ENCODE data around the gene NCF4. TPM values are rescaled to one million over a fixed set of nuclear protein-coding genes. Genes with fewer than 3 reads are reported as not detected.

Gene NCF4
- total and polyA plus RNA-seq, 4 donors = 6.5 to 42.4 (median 27.2) TPM

- 82% methylated on average over 6 of the region's 6 CpGs for WGBS, 2 donors
- Histone ChIP-seq H3K27ac (ENCODE audit: low read depth in 1 of 2, low read length in 2 of 2) (no peak overlapping the region), H3K4me3 (ENCODE audit: low read length in 2 of 2) (no peak overlapping the region), H3K27me3 (ENCODE audit: control insufficient read depth in 1 of 2, insufficient read depth in 2 of 2, low read length in 1 of 2) (no peaks in the 10 kb centered on the region), H3K36me3 (ENCODE audit: control insufficient read depth in 1 of 2, insufficient read depth in 2 of 2, low read length in 1 of 2) (no peaks in the 10 kb centered on the region), H3K9me3 (ENCODE audit: control insufficient read depth, low read length) (no peaks in the 10 kb centered on the region), H3K4me1 (ENCODE audit: control insufficient read depth in 1 of 2, insufficient read depth in 2 of 2, low read length in 2 of 2) (no peaks in the 10 kb centered on the region)
- DNase-seq (no peak), ATAC-seq (ENCODE audit: low FRiP score) (no peak)
- intact Hi-C loops (cut with DNase I) = no loop called here
These were observed 65.5 kb downstream of the NCF4 start for GRCh38 chr22:36926309-36926708.

DNA sequence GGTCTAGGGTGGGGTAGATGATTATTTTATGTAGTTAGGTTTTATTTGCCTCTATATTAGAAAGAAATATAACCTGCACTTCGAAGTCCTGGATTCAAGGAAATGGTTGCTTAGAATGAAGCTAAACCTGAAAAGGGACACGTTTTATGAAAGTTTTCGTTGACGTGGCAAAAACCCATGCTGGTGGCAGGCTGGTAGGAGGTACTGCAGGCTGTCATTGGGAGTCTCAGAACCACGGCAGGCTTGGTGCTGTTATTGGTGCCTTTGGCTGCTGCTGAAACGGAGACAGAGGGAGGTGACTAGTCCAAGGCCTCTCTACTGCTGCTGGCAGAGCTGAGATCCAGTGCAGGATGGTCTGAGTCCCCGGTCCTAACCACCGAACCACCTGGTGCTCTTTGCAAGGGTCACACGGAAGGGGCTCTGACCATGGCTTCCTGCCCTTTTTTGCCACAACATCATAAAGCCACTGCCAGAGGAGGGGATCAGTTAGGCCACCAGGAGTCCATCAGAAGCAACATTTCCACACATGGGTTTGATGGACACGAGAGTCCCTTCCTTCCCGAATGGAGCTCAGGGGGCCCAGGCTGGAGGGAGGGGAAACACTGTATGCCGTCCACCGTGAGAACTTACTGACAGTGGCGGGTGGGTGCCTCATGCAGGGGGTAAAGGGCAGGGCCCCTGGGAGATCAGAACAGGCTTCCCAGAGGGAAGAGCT, 66.1 kb downstream of the NCF4 start:
- Histone ChIP-seq H3K27ac (ENCODE audit: low read depth in 1 of 2, low read length in 2 of 2) (no peak overlapping the region), H3K36me3 (ENCODE audit: control insufficient read depth in 1 of 2, insufficient read depth in 2 of 2, low read length in 1 of 2) (no peaks in the 10 kb centered on the region), H3K4me3 (ENCODE audit: low read length in 2 of 2) (no peak overlapping the region), H3K27me3 (ENCODE audit: control insufficient read depth in 1 of 2, insufficient read depth in 2 of 2, low read length in 1 of 2) (no peaks in the 10 kb centered on the region), H3K4me1 (ENCODE audit: control insufficient read depth in 1 of 2, insufficient read depth in 2 of 2, low read length in 2 of 2) (no peaks in the 10 kb centered on the region), H3K9me3 (ENCODE audit: control insufficient read depth, low read length) (no peaks in the 10 kb centered on the region)
- 53 to 57% methylated on average over 14 of the region's 14 CpGs for WGBS, 2 donors
- DNase-seq (no peak), ATAC-seq (ENCODE audit: low FRiP score) (no peak)
- intact Hi-C loops (cut with DNase I) = no loop called here

Other genes with a start within 250 kb of the NCF4 start
- not detected for gene CACNG2, start 157.3 kb upstream of the NCF4 start, total RNA-seq
- gene CACNG2, start 157.3 kb upstream of the NCF4 start, polyA plus RNA-seq = under 1 TPM in 1 of 2 donors, not detected in 1; 0.13 TPM
- gene IFT27, start 84.9 kb upstream of the NCF4 start, total RNA-seq = 10 to 100 TPM; 16.1 to 27.4 TPM
- gene IFT27, start 84.9 kb upstream of the NCF4 start, polyA plus RNA-seq = 10 to 100 TPM in 1 of 2 donors, 1 to 10 TPM in 1; 9.5 to 23.3 TPM
- gene PVALB, start 44.0 kb upstream of the NCF4 start, total RNA-seq = not detected
- not detected for gene PVALB, start 44.0 kb upstream of the NCF4 start, polyA plus RNA-seq
- 10 to 100 TPM in 1 of 2 donors, 1 to 10 TPM in 1; 7.0 to 17.6 TPM for gene CSF2RB, start 52.6 kb downstream of the NCF4 start, total RNA-seq
- gene CSF2RB, start 52.6 kb downstream of the NCF4 start, polyA plus RNA-seq = 1 to 10 TPM; 1.3 to 2.9 TPM
- 1 to 10 TPM; 9.7 to 10.0 TPM for gene TST, start 158.4 kb downstream of the NCF4 start, total RNA-seq
- gene TST, start 158.4 kb downstream of the NCF4 start, polyA plus RNA-seq = 10 to 100 TPM; 26.8 to 61.7 TPM
- 10 to 100 TPM; 30.8 to 38.6 TPM for gene MPST, start 158.7 kb downstream of the NCF4 start, total RNA-seq
- 100 to 1,000 TPM in 1 of 2 donors, 10 to 100 TPM in 1; 55.1 to 102 TPM for gene MPST, start 158.7 kb downstream of the NCF4 start, polyA plus RNA-seq
- 10 to 100 TPM; 21.0 to 27.5 TPM for gene KCTD17, start 190.7 kb downstream of the NCF4 start, total RNA-seq
- 10 to 100 TPM; 15.2 to 20.5 TPM for gene KCTD17, start 190.7 kb downstream of the NCF4 start, polyA plus RNA-seq
- not detected for gene TMPRSS6, start 248.7 kb downstream of the NCF4 start, total RNA-seq
- gene TMPRSS6, start 248.7 kb downstream of the NCF4 start, polyA plus RNA-seq = not detected